ENCODE results near the gene DHX58.
A peak's percentile ranks its signal among the peaks of the same experiment; 100 is the strongest.

The DHX58 gene

DNA sequence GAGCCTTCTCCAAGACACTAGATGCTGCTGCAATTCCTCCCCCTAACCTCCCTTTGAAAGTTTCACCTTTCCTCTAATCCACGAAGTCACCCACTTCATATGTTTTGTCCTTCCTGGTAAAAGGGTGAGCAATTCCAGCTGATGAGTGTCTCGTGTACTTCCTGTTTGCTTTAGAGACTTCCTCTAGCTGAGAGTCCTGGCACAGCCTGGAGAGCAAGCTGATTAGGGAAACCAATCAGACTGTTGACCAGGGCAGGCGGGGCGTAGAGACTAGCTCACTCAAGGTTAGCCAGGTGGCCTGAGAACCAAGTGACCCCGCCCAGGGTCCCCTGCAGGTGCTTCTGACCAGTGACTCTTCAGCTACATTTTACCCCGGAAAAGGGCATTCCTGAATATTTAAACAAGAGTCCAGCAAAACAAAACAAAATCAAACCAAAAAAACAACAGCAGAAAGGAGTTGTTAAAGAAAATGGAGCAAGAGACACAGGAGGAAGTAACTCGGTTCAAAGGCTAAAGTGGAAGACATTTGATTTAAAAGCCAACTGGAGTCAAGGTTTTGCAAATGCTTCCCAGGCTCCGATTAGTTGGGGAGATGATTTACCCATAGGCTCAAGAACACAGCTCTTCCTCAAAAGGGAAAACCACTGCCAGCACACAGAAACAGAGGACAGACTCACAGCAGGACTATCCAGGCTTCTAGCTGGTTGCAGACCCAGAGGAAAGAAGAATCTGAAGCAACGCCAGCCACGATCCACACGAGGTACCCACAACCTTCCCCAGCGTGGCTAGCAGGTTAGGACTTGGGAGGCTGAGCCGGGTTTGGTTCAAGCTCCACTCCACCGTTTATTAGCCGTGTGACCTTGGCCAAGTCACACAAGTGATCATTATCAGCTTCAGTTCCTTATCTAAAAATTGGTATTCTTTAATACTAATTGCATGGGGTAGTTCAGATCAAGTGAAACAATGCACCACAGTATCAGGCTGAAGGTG is 23.4 kb upstream of the DHX58 start:
- ChIA-PET POLR2A (interaction anchor here (0.6 to 0.9 kb wide), 3 partner anchors 56 to 1183 kb away, joined by 3 to 11 read pairs (median 5); partner anchors contain the start of gene CNP), CTCF (interaction anchor here (0.9 to 4.3 kb wide), 13 partner anchors 8 to 113 kb away, joined by 3 to 15 read pairs (median 4); partner anchors contain the start of gene KCNH4)
- TF ChIP-seq, protein P1, sequence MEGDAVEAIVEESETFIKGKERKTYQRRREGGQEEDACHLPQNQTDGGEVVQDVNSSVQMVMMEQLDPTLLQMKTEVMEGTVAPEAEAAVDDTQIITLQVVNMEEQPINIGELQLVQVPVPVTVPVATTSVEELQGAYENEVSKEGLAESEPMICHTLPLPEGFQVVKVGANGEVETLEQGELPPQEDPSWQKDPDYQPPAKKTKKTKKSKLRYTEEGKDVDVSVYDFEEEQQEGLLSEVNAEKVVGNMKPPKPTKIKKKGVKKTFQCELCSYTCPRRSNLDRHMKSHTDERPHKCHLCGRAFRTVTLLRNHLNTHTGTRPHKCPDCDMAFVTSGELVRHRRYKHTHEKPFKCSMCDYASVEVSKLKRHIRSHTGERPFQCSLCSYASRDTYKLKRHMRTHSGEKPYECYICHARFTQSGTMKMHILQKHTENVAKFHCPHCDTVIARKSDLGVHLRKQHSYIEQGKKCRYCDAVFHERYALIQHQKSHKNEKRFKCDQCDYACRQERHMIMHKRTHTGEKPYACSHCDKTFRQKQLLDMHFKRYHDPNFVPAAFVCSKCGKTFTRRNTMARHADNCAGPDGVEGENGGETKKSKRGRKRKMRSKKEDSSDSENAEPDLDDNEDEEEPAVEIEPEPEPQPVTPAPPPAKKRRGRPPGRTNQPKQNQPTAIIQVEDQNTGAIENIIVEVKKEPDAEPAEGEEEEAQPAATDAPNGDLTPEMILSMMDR (IDR thresholded peaks at IDR 0.05; ENCODE audit: control extremely low read depth, extremely low read depth, low read depth, missing control alignments): no peak
- DNase-seq (ENCODE audit: extremely low spot score): no peak

DNA sequence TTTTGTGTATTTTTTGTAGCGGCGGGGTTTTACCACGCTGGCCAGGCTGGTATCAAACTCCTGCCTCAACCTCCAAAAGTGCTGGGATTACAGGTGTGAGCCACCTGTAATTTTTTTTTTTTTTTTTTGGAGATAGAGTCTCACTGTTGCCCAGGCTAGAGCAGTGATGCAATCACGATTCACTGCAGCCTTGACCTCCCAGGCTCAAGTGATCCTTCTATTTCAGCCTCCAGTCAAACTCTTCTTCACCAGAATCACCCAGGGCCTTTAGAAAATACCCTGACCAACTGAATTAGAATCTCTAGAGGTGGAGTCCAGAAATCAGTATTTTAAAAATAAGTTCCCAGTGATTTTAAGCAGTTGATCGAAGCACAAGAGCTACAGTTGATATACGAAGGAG is 22.6 kb upstream of the DHX58 start:
- ChIA-PET CTCF (interaction anchor here (0.9 to 8.2 kb wide), 9 partner anchors 10 to 112 kb away, joined by 3 to 47 read pairs (median 5); partner anchors contain the start of gene KCNH4), POLR2A (interaction anchor here (0.6 kb wide), 1 partner anchor 1183 kb away, joined by 5 read pairs; no protein-coding TSS in a partner anchor)
- DNase-seq (ENCODE audit: extremely low spot score): no peak
- TF ChIP-seq, protein P1 (IDR thresholded peaks at IDR 0.05; ENCODE audit: control extremely low read depth, extremely low read depth, low read depth, missing control alignments): no peak

DNA sequence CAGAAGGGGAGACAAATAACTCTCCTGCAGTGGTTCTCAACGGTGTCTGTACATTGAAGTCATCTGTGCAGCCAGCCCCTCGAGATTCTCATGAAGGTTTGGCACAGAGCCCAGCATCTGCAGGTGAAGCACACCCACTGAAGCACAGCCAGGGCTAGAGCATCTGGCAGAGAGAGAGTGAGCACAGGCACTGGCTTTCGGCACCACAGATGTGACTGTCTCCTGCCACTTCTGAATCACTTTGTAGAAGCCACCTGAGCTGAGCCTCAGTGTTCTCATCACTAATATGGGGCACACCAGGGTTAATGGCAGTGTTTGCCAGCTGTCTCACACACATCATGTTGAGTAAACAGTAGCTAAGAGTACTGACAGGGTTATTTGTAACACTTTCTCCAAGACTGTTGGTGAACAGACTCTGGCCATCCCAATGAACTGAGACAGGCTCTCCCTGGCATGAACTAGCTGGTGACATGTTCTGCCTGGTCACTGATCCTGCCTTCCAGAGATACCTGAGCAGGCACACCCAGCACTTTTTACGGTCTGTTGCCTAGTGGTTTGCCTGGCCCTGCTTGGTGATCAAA is 21.0 kb upstream of the DHX58 start:
- POLR2A ChIA-PET: no interaction called here
- DNase-seq (ENCODE audit: extremely low spot score): peak; percentile 61
- TF ChIP-seq, protein P1 (IDR thresholded peaks at IDR 0.05; ENCODE audit: control extremely low read depth, extremely low read depth, low read depth, missing control alignments): no peak
- CTCF ChIA-PET: interaction anchor here (1.0 to 8.2 kb wide), 7 partner anchors 9 to 379 kb away, joined by 3 to 47 read pairs (median 4); no protein-coding TSS in a partner anchor

DNA sequence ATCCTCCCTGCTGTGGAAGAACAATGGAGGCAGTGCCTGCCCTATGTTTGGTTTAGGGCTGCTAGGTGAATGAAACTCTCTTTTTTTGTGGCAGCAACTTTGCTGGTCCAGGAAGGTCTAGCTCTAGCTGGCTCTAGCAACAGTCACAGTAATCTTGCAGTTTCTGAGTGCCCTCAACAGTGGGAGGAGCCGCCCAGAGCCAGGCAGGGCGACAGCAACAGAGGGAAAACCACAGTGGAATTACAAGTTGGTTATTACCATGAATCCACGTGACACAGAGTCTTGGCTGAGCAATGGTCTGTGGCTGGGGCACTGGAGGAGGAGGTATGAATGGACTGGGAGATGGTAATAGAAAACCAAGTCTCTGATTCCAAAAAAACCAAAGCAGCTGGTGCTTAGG is 20.4 kb upstream of the DHX58 start:
- CTCF ChIA-PET: interaction anchor here (1.2 to 8.2 kb wide), 2 partner anchors 10 to 14 kb away, joined by 3 to 47 read pairs; no protein-coding TSS in a partner anchor
- DNase-seq (ENCODE audit: extremely low spot score): no peak
- TF ChIP-seq, protein P1 (IDR thresholded peaks at IDR 0.05; ENCODE audit: control extremely low read depth, extremely low read depth, low read depth, missing control alignments): no peak
- POLR2A ChIA-PET: no interaction called here

DNA sequence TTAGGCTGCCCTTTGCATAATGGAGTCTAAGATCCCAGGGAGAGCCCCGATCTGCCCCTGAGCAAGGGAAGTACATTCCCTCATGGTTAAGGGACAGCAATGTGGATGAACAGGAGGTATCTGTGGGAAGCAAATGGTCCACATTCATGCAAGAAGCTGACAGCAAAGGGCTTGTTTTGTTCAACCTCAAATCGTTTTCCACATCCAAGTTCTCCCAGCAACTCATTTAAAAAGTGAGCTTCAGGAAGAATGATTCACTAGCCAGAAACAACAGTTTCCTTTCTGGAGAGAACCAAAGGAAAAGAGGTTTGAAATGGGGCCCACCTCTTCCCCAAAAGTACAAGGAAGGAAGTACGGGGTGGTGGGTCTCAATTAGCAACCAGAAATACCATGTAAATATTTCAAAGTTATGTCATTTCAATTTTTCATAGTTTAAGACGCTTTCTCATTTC is 19.5 kb upstream of the DHX58 start:
- POLR2A ChIA-PET: no interaction called here
- TF ChIP-seq, protein P1 (IDR thresholded peaks at IDR 0.05; ENCODE audit: control extremely low read depth, extremely low read depth, low read depth, missing control alignments): no peak
- CTCF ChIA-PET: interaction anchor here (0.8 to 8.2 kb wide), 6 partner anchors 11 to 106 kb away, joined by 3 to 47 read pairs (median 6); no protein-coding TSS in a partner anchor
- no peak for DNase-seq (ENCODE audit: extremely low spot score)

DNA sequence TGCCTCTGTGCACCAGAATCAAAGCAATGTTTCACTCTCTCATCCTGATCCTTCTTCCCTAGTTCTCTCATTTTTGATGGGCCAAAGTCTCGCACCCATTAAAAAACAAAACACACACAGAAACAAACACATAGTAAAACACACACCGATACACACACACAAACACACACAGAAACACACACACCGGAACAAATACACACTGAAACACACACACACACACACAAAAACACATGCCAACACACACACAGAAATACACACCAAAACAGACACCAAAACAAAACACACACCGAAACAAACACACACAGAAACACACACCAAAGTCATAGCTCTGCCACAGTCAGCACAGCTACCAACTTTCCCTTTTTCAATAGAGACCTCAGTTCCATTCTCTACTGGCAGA is 18.7 kb upstream of the DHX58 start:
- TF ChIP-seq, protein P1 (IDR thresholded peaks at IDR 0.05; ENCODE audit: control extremely low read depth, extremely low read depth, low read depth, missing control alignments): no peak
- POLR2A ChIA-PET: no interaction called here
- DNase-seq (ENCODE audit: extremely low spot score): no peak
- CTCF ChIA-PET: interaction anchor here (1.3 to 8.2 kb wide), 6 partner anchors 12 to 113 kb away, joined by 3 to 47 read pairs (median 6); partner anchors contain the start of gene DNAJC7

Data from GM10248 (cell line).